B cell (primary cell): ENCODE measurements around the gene GOLPH3.

Experiments used
- EZH2 ChIP-seq: IDR thresholded peaks from 2 replicates; pipeline ENCODE4 v1.6.1; 2012; ENCODE audit warnings: borderline replicate concordance, low read depth, mild to moderate bottlenecking, moderate library complexity, low read length; ENCODE audit not compliant: insufficient read depth, poor library complexity, severe bottlenecking
- TF ChIP-seq, protein P1 (sequence below): fragments of 200-600 bp; IDR thresholded peaks from one replicate; pipeline ENCODE4 v1.8.0; 2022; ENCODE audit warnings: antibody characterized with exemption, mild to moderate bottlenecking

DNA sequence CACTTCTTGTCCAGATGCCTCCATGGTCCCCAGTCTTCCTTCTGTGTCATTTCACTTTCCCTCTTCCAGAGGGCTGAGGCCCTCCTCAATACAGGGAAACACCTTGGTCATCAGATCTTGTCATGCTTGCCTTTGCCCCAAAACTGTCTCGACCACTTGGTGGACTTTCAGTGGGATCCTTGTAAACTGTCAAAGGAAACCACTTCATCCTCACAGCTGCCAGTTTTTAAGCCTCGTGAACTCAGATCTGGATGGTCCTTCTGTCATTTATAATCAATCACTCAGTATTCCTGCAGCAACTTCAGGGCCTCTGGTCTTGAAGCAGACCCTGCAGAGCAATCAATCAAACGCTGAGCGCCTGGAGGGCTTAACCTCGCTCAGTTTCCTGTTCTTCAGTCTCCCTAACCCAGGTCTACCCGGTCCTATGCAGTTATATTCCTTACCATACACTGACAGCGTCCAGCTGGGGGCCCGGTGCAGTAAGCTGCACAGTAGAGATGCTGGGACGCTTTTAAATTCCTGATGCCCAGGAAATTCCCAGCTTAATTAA is 74.6 kb downstream of the GOLPH3 start:
- TF ChIP-seq, protein P1, sequence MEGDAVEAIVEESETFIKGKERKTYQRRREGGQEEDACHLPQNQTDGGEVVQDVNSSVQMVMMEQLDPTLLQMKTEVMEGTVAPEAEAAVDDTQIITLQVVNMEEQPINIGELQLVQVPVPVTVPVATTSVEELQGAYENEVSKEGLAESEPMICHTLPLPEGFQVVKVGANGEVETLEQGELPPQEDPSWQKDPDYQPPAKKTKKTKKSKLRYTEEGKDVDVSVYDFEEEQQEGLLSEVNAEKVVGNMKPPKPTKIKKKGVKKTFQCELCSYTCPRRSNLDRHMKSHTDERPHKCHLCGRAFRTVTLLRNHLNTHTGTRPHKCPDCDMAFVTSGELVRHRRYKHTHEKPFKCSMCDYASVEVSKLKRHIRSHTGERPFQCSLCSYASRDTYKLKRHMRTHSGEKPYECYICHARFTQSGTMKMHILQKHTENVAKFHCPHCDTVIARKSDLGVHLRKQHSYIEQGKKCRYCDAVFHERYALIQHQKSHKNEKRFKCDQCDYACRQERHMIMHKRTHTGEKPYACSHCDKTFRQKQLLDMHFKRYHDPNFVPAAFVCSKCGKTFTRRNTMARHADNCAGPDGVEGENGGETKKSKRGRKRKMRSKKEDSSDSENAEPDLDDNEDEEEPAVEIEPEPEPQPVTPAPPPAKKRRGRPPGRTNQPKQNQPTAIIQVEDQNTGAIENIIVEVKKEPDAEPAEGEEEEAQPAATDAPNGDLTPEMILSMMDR = no peak
- no peak for TF ChIP-seq EZH2
